C4-2B (cell line): ENCODE data around the gene ERMARD.

Experiments used
- H3K27ac ChIP-seq: fragments of 450-650 bp; 2 replicates; pipeline ENCODE4 v1.5.1; 2017
- CTCF ChIP-seq: fragments of 450-650 bp; conservative IDR thresholded peaks from 2 replicates; pipeline ENCODE4 v1.5.1; 2017; ENCODE audit warnings: mild to moderate bottlenecking
- ZFX ChIP-seq: fragments of 450-650 bp; IDR thresholded peaks from 2 replicates; pipeline ENCODE4 v1.6.1; 2017

ERMARD gene

DNA sequence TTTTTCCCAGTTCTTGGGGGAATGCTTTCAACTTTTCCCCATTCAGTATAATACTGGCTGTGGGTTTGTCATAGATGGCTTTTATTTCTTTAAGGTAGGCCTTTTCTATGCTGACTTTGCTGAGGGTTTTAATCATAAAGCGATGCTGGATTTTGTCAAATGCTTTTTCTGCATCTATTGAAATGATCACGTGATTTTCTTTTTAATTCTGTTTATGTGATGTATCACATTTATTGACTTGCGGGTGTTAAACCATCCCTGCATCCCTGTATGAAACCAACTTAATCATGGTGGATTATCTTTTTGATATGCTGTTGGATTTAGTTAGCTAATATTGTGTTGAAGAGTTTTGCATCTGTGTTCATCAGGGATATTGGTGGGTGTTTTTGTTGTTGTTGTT lies 65.6 kb downstream of the ERMARD start:
- no peak overlapping the region for H3K27ac ChIP-seq
- no peak for TF ChIP-seq ZFX
- no peak for TF ChIP-seq CTCF

DNA sequence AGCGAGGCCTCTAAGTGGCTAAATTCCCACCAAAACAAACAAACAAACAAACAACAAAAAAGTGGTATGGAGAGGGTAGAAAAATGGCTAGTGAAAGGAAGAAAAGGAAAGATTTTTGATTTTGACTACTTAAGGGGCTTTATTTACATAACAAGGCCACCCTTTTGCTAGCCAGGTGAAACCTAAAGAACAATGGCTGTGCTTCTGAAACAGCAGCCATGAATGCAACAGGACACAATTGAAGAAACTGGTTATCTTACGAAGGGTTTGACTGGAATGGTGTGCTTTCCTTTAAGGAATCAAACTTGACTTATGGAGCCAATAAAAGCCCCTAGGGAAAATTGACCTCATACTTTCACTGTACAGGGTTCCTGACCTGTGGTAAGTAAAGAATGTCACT lies 68.9 kb downstream of the ERMARD start:
- H3K27ac ChIP-seq, result no peak overlapping the region
- TF ChIP-seq ZFX (no peak), CTCF (no peak)

DNA sequence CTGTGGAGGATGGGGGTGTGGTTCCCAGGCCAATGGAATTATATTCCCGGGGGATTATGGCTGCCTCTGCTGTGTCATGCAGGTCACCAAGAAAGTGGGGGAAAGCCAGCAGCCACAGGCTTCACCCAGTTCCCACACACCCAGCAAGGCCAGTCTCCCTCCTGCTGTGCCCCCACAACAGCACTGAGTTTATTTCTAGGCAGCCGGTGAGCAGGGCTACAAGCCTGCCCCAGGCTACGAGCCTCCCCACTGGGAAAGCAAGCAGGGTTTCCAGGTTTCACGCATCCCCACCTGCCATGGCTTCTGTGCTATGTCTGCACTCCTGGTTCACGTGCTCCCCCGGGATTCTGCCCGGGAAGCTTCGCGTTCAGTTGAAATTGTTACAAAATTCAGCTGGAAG lies 72.6 kb downstream of the ERMARD start:
- TF ChIP-seq ZFX (no peak), CTCF (no peak)
- no peak overlapping the region for H3K27ac ChIP-seq

- H3K27ac ChIP-seq, result no peak overlapping the region
Measured at GRCh38 chr6:169824848-169825557, 73.6 kb downstream of the ERMARD start.

DNA sequence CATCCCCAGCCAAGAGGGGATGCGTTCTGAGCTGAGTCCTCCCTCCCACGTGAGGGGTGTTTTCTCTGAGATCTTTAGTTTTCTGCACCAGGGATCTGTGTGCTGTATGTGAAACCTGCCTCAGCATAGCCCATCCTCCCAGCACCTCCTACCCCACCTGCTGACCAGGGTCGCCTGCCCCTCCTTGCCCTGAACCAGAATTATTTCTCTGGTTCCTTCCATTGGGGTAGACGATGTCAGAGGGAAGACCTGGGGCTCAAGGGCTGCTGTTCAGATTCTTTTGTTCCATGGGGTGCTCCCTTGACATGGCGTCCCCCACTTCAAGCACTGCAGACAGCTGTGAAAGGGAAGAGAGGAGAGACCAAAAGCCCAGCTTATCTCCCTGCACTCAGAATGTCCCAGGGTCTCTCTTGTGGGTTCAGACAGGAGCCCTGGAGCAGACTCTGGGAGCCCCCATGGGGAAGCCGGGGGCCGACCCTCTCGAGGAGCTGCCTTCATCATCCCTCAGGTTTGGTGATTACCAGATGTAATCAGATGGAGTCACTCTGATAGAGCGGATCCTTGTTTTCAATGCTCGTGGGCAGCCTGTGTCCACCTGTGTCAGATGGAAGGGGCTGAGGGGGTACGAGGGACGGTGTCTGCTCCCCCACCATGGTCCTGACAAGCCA lies 74.3 kb downstream of the ERMARD start:
- no peak overlapping the region for H3K27ac ChIP-seq
- TF ChIP-seq ZFX (no peak), CTCF (no peak)

More at GRCh38 chr6:169824848-169825557, 73.6 kb downstream of the ERMARD start:
- TF ChIP-seq CTCF, result no peak
- no peak for TF ChIP-seq ZFX

DNA sequence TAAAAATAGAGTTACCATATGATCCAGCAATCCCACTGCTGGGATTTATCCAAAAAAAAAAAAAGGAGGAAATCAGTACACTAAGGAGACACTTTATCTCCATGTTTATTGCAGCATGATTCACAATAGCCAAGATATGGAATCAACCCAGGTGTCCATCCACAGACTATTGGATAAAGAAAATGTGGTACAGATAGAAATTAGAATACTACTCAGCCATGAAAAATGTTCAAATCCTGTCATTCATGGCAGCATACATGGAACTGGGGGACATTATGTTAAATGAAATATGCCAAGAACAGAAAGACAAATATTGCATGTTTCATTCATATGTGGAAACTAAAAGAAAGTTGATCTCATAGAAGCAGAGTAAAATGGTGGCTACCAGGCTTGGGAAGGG lies 75.3 kb downstream of the ERMARD start:
- H3K27ac ChIP-seq, result no peak overlapping the region
- TF ChIP-seq ZFX, result no peak
- TF ChIP-seq CTCF, result no peak

DNA sequence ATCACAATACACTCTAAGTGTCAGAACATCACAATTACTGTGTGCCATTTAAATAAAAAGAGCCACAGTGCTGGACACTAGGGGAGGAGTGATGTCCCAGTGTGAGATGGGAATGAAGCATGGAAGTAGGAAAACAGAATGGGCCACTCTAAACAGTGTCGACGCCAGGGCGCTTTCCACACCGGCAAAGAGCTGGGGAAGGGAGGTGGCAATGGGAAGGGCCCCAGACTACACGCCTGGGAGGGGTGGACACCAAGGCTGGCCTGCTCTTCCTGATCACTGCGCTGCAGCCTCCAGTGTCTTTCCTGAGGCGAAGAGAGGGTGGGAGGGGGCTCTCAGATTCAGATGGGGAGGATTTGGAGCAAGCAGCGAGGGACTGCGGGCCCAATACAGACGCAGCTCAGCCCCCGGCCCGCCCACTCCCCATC lies 75.9 kb downstream of the ERMARD start:
- TF ChIP-seq CTCF, result no peak
- no peak for TF ChIP-seq ZFX
- no peak overlapping the region for H3K27ac ChIP-seq
